ENCODE results near the gene ZCWPW1.
"Not testable (repeated sequence)": the region's sequence is repeated elsewhere in the genome, so short reads cannot be mapped to it uniquely, and the experiment has no call there.

The ZCWPW1 gene

DNA sequence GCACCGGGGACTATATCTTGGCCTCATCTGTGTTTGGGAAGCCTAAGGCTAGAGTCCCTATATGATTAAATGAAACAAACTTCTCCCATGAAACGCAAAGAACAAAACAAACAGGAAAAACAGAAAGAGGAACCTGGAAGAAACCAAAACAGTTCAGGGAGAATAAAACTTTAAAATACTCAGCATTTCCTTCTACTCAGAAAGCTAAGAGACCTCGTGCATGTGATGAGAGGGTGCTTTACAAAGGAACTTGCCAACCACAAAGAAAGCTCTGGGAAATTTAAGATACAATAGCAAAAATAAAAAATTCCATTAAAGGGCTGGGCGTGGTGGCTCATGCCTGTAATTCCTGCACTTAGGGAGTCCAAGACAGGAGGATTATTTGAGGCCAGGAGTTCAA, 48.3 kb downstream of the ZCWPW1 start:
- TF ChIP-seq, protein P1, sequence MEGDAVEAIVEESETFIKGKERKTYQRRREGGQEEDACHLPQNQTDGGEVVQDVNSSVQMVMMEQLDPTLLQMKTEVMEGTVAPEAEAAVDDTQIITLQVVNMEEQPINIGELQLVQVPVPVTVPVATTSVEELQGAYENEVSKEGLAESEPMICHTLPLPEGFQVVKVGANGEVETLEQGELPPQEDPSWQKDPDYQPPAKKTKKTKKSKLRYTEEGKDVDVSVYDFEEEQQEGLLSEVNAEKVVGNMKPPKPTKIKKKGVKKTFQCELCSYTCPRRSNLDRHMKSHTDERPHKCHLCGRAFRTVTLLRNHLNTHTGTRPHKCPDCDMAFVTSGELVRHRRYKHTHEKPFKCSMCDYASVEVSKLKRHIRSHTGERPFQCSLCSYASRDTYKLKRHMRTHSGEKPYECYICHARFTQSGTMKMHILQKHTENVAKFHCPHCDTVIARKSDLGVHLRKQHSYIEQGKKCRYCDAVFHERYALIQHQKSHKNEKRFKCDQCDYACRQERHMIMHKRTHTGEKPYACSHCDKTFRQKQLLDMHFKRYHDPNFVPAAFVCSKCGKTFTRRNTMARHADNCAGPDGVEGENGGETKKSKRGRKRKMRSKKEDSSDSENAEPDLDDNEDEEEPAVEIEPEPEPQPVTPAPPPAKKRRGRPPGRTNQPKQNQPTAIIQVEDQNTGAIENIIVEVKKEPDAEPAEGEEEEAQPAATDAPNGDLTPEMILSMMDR (IDR thresholded peaks at IDR 0.05) = no peak
- Histone ChIP-seq H3K79me2 (no peaks in the 10 kb centered on the region), H3K9me3 (ENCODE audit: control insufficient read depth, low read length) (no peaks in the 10 kb centered on the region), H2AFZ (no peak overlapping the region), H3K27ac (no peak overlapping the region), H3K27me3 (ENCODE audit: control insufficient read depth, insufficient read depth, low read length) (no peaks in the 10 kb centered on the region), H3K4me3 (ENCODE audit: low read depth, low read length) (no peak overlapping the region), H3K9ac (no peak overlapping the region), H3K36me3 (ENCODE audit: control insufficient read depth, insufficient read depth, low read length) (no peaks in the 10 kb centered on the region), H3K4me2 (ENCODE audit: low read length) (no peak overlapping the region), H3K4me1 (peaks cover 4% of the 10 kb centered on the region)

GRCh38 chr7:100378114-100378755, 50.3 kb downstream of the ZCWPW1 start:
- H3K4me2 ChIP-seq (ENCODE audit: low read length) = no peak overlapping the region
- TF ChIP-seq, protein P1 (IDR thresholded peaks at IDR 0.05) = no peak
- H2AFZ ChIP-seq = no peak overlapping the region
- no peaks in the 10 kb centered on the region for H3K79me2 ChIP-seq
- no peaks in the 10 kb centered on the region for H3K9me3 ChIP-seq (ENCODE audit: control insufficient read depth, low read length)
- no peak overlapping the region for H3K9ac ChIP-seq
- H3K4me3 ChIP-seq (ENCODE audit: low read depth, low read length) = no peak overlapping the region
- H3K27ac ChIP-seq = no peak overlapping the region
- no peaks in the 10 kb centered on the region for H3K36me3 ChIP-seq (ENCODE audit: control insufficient read depth, insufficient read depth, low read length)
- no peaks in the 10 kb centered on the region for H3K4me1 ChIP-seq
- no peaks in the 10 kb centered on the region for H3K27me3 ChIP-seq (ENCODE audit: control insufficient read depth, insufficient read depth, low read length)

- Histone ChIP-seq H2AFZ (no peak overlapping the region), H3K4me1 (no peaks in the 10 kb centered on the region), H3K79me2 (no peaks in the 10 kb centered on the region), H3K4me3 (ENCODE audit: low read depth, low read length) (no peak overlapping the region), H3K9me3 (ENCODE audit: control insufficient read depth, low read length) (no peaks in the 10 kb centered on the region), H3K4me2 (ENCODE audit: low read length) (no peak overlapping the region), H3K27me3 (ENCODE audit: control insufficient read depth, insufficient read depth, low read length) (no peaks in the 10 kb centered on the region), H3K27ac (no peak overlapping the region), H3K36me3 (ENCODE audit: control insufficient read depth, insufficient read depth, low read length) (no peaks in the 10 kb centered on the region), H3K9ac (no peak overlapping the region)
- TF ChIP-seq, protein P1 (IDR thresholded peaks at IDR 0.05) = no peak
Observed at GRCh38 chr7:100376066-100376465, 52.4 kb downstream of the ZCWPW1 start.

GRCh38 chr7:100374601-100375000, 53.9 kb downstream of the ZCWPW1 start:
- Histone ChIP-seq H3K36me3 (ENCODE audit: control insufficient read depth, insufficient read depth, low read length) (no peaks in the 10 kb centered on the region), H3K79me2 (no peaks in the 10 kb centered on the region), H3K4me1 (no peaks in the 10 kb centered on the region), H3K4me3 (ENCODE audit: low read depth, low read length) (no peak overlapping the region), H3K9me3 (ENCODE audit: control insufficient read depth, low read length) (no peaks in the 10 kb centered on the region), H3K27ac (no peak overlapping the region), H3K4me2 (ENCODE audit: low read length) (no peak overlapping the region), H2AFZ (no peak overlapping the region), H3K27me3 (ENCODE audit: control insufficient read depth, insufficient read depth, low read length) (no peaks in the 10 kb centered on the region), H3K9ac (no peak overlapping the region)
- TF ChIP-seq, protein P1 (IDR thresholded peaks at IDR 0.05) = no peak

DNA sequence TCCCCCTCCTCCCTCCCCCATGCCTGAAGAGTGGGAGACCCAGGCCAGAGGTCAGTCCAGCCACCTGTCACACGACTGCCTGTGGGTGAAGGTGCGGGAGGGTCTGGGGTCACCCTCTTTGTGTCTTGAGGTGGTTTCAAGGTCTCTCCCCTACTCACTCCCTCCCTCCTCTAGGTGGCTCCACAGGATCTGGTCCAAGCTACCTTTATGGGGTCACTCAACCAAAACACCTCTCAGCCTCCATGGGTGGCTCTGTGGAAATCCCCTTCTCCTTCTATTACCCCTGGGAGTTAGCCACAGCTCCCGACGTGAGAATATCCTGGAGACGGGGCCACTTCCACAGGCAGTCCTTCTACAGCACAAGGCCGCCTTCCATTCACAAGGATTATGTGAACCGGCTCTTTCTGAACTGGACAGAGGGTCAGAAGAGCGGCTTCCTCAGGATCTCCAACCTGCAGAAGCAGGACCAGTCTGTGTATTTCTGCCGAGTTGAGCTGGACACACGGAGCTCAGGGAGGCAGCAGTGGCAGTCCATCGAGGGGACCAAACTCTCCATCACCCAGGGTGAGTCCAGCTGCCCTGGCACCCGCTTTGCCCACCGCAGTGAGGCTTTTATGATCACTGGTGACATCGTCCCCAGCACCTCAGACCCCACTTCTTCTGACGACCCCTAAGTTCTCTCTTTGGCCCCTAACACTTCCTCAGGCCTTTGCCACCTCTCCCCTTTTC, 54.5 kb downstream of the ZCWPW1 start:
- not testable (repeated sequence) for H3K4me1 ChIP-seq; H3K79me2 ChIP-seq; H3K9me3 ChIP-seq (ENCODE audit: control insufficient read depth, low read length); H3K9ac ChIP-seq; H3K27ac ChIP-seq; H3K27me3 ChIP-seq (ENCODE audit: control insufficient read depth, insufficient read depth, low read length); H3K4me3 ChIP-seq (ENCODE audit: low read depth, low read length); H2AFZ ChIP-seq; H3K36me3 ChIP-seq (ENCODE audit: control insufficient read depth, insufficient read depth, low read length); H3K4me2 ChIP-seq (ENCODE audit: low read length)

Measured in parathyroid adenoma (tissue), 2 donors.